ENCODE measurements around the gene DDX52.
"Not testable (repeated sequence)": the region's sequence is repeated elsewhere in the genome, so short reads cannot be mapped to it uniquely, and the experiment has no call there.

The DDX52 gene

DNA sequence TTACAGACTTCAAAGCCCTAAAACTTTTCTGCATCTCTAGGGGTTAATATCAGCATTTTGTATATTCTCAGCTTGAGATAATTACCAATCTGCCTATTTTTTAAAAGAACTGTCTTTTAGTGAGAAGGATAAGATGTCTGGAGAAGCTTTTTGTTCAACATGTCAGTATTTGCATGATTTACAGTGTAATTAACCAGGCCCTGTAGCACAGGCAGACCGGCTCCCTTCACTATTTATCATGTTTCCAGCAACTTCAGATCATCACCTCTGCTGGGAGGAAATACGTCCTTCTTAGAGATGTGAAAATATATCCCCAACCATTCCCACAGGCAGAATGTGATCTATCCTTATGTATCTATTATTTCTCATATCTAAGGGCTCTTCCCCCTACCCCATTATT is 8.6 kb upstream of the DDX52 start:
- in situ Hi-C loops (cut with HindIII; ENCODE audit: low sequenced_read_pairs) = no loop called here

DNA sequence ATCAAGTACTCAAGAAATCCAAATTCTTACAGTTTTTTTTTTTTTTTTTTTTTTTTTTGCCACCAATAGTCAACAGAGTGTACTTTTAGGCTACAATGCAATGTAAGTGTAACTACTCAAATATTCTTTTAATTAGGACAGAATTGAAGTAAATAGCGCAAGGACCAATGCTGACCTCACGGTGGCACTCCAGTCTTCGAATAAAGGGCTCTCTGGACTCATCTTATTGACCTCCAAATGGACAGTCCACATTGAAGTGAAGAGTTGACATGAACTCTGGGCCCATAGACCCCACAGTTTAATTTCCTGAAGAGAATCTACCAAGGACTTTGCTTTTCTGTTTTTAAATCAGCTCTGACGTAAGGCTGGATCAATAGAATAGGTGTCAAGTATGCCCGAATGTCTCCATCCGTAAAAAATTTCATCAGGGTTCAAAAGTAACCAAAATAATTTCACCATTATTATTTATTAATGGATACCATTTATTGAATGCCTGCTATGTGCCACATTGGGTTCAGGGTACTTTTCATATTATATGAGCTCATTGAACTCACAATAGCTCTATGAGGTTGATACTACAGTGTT is 7.3 kb upstream of the DDX52 start:
- in situ Hi-C loops (cut with HindIII; ENCODE audit: low sequenced_read_pairs) = no loop called here

DNA sequence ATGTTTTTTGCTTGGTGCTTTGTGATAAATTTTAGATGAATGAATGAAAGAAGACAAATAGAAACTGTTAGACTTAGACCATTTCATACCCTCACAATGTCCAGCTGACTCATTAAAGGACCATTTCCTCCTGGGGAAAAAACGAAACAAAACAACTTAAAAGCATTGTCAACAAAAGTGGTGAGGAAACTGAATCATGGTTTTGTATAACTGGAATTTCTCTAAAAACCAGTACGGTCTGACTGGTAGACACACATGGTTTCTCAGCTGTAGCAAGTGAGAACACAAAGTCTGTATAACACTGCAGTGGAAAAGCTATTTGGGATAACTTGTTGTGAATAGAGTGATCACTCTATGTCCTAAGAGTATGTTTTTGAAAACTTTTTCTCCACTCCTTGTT is 5.3 kb upstream of the DDX52 start:
- in situ Hi-C loops (cut with HindIII; ENCODE audit: low sequenced_read_pairs) = no loop called here

DNA sequence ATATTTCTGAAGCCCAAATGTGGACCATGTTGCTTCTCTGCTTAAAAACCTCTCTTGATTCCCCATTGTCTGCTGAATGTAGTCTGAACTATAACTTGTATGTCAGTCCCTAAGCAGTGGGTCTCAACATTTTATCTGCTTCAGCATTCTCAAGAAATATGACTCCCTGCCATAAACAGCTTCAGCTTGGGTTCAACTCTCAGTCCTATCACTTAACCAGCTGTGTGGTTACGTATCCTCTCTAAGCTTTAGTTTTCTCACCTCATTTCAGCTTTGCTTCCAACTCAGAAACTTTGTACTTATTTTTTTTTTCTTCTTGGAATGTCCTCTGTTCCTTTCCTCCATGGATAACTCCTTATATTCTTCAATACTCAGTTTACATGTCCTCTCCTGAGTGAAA is 4.6 kb upstream of the DDX52 start:
- in situ Hi-C loops (cut with HindIII; ENCODE audit: low sequenced_read_pairs) = no loop called here

DNA sequence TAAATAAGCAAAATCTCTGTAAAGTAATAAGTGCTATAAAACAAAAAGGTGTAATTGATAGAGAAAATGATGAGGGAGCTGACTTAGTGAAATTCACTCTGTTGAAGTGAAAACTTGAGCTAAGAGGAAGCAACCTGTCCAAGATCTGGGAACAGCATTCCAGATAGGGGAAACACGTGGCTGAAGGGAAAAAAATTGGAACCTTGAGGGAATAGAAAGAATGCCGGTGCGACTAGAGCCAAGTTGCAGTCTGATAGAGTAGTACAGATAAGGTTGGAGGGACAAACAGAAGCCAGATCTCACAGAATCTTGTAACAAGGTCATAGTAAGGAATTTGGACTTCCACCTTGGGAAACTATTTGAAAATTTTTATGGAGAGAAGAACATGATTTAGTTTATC is 623 bp upstream of the DDX52 start:
- in situ Hi-C loops (cut with HindIII; ENCODE audit: low sequenced_read_pairs) = no loop called here

DNA sequence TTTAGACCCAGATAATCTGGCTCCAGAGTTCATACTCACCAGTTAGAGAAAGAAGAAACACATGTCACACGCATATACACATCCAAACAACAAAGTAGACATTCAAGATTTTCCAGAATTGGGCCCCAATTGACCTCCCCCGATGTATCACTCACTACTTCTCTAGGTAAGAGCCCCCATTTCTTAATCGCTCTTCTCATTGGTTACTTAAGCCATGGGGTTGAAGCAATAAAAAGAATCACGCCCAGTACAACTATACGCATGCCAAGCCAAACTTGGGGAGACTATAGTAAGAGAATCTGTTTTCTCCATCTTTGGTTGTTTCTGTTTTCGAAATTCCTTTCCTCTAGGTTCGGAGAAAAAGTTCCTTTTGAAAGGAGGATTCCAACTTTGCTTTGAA is 565 bp downstream of the DDX52 start:
- in situ Hi-C loops (cut with HindIII; ENCODE audit: low sequenced_read_pairs) = no loop called here

DNA sequence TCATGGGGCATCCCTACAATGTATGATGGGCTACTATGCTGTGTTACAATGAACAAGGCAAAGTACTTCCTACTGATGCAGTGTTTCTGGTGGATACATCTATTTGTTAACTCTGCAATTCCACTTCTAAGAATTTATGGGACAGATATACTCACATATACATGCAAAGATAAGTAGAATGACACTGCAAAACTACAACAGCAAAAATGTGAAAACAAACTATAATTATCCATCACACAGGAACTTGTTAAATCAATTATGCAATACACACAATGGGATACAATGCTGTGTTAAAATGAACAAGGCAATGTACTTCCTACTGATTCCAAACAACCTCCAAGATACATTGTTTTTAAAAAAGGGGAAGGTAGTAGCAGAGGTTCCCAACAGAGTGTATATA is 3.2 kb downstream of the DDX52 start:
- in situ Hi-C loops (cut with HindIII; ENCODE audit: low sequenced_read_pairs) = no loop called here

DNA sequence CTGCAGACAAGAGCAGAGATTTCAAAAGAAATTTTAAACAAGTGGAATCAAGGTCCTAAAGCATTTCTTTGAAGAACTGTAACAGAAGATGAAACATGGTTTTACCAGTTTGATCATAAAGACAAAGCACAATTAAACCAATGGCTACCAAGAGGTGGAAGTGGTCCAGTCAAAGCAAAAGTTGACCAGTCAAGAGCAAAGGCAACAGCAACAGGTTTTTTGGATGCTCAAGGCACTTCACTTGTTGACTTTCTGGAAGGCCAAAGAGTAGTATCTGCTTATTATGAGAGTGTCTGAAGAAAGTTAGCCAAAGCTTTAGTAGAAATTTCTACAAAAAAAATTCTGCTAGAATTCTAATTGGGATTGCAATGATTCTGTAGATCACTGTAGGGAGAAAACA is 5.3 kb downstream of the DDX52 start:
- in situ Hi-C loops (cut with HindIII; ENCODE audit: low sequenced_read_pairs) = no loop called here

DNA sequence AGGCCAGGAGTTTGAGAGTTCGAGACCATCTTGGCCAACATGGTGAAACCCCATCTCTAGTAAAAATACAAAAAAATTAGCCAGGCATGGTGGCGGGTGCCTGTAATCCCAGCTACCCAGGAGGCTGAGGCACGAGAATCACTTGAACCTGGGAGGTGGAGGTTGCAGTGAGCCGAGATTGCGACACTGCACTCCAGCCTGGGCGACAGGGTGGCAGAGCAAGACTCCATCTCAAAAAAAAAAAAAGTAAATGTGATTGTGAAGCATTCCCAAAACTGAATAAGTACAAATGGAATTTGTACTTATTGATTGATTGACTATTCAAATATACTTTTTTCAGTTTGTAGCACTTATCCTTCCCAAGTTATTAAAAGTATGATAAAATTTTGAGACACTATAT is 26.8 kb downstream of the DDX52 start:
- in situ Hi-C loops (cut with HindIII; ENCODE audit: low sequenced_read_pairs) = not testable (repeated sequence)

DNA sequence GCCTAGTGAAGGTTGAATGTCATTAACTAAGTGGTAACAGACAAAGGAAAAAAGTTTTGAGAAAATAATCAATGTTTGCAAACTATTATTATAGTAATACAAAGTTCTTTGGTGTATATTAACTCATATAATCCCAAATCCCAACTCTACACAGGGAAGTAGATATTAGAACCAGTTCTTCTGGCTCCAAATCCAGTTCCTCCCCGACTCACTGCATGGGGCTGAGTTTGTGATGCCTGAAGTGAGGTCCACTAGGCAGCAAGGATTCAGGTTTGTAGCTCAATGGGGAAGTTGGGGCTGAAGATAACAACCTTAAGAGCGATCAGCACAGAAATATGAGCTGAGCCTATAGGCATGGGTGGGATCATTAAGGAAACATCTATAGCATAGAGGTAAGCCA is 28.4 kb downstream of the DDX52 start:
- in situ Hi-C loops (cut with HindIII; ENCODE audit: low sequenced_read_pairs) = no loop called here

DNA sequence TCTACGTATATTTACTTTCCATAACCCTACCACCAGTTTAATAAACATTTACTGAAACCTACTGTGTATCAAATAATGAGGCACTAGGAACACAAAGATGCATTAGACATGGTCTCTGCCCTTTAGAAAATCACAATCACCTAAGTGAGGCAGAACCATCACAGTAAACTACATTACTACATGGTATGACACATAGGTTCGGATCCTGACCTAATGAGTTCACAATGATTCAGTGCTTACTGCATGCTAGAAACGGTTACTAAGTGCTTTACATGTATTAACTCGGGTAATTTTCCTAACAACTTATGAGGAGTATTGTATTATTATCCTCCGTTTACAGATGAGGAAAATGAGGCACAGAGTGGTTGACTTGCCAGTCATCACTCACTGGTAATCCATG is 28.9 kb downstream of the DDX52 start:
- in situ Hi-C loops (cut with HindIII; ENCODE audit: low sequenced_read_pairs) = no loop called here

DNA sequence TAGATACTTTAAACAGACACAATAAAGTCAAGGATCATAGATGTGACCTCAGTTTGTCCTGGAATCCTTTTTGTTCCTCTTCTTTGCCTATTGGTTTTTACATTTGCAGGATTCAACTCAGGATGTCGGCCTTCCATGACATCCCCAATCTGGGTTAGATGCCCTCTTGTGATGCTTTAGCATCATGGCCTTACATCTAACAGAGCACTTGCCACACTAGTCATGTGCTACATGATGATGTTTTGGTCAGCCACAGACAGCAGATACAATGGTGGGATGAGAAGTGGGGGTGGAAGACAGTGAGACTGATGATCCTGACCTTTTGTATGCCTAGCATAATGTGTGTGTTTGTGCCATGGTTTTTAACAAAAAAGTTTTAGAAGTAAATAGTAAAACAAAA is 32.3 kb downstream of the DDX52 start:
- in situ Hi-C loops (cut with HindIII; ENCODE audit: low sequenced_read_pairs) = no loop called here

DNA sequence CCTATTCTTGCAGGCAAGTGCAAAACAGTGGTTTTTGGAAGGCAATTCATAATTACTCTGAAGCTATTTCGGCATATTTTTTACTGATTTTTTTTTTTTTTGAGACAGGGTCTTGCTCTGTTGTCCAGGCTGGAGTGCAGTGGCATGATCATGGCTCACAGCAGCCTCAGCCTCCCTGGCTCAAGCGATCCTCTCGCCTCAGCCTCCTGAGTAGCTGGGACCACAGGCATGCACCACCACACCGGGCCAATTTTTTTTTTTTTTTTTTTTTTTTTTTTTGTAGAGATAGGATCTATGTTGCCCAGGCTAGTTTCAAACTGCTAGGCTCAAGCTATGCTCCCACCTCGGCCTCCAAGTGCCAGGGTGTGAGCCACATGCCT is 33.2 kb downstream of the DDX52 start:
- in situ Hi-C loops (cut with HindIII; ENCODE audit: low sequenced_read_pairs) = not testable (repeated sequence)

DNA sequence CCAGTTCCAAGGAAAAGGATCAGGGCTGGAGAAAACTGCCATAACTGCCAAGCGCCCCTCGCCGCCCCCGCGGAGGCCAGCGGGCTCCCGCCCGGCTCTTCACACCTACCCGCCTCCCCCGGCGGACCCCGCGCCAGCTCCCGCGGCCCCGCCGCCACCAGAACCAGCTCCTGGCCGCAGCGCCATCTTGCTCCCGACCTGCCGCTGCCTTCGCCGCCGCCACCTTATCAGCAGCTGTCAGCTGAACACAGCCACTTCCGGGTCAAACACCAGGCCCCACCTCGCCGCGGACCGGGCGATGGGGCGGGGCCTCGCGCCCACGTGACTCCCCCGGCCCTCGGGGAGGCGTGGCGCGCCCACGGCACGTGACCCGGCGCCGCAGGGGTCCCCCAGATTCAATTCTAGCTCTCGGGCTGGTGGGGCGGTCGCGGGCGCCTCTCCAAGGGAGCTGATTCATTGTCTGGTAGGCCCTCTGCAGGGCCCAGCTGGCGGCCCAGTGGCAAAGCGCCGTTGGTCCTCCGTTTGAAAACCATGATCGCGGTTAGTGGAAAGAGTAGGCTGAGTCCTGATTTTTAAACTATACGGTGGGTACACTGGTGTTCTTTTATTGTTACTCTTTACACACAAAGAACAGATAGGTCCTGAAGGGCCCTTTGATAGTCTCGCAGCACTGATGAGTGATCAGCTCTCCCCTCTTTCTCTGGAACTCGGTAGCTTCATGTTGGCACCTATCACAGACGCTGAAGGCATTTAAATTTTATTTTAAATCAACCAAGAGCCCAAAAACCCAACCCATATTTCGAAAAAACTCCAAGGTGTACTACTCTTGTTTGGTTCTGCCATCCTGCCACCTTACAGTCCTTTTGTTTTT is 33.8 kb downstream of the DDX52 start, which contains the start of gene SYNRG:
SYNRG (minus strand) TSS at position 249 of the 871 bp plus-strand sequence; CDS start at position 186, 63 bp downstream.
- in situ Hi-C loops (cut with HindIII; ENCODE audit: low sequenced_read_pairs) = no loop called here

DNA sequence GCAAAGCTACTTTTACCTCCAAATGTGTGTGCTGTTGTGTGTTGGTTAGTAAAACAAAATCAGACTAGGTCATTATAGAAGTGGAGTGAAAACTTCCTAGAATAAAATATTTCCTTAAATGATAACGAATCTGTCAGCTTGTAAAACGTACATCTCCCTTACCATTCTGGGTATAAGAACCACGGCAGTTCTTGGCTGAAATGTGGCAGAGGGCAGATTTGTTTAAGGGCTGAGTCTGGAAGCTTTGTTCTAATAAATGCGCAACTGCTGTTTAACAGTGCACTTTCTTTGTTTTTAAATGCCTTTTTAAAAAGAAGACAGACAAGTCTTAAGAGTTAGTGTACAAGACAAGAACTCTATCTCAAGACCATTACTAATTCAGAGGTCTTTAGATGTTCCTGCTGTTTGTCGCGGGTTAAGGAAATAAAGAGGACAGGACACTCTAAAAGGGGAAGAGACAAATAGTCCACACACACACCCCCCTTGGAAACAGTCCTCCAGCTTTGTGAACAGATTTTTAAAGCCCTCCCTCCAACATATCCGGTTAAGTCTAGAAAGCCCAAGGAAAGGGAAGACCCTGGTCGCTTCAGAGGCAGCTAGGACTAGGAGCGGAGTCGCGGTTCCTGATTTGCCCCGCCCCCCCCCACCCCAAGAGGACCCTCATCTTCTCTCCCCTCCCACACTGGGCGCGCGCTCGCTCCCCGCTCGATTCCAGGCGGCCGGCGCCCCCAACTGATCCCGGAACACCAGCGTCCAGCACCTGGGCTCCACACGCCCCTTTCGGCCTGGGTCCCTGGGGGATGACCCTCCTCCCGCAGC is 34.7 kb downstream of the DDX52 start:
- in situ Hi-C loops (cut with HindIII; ENCODE audit: low sequenced_read_pairs) = no loop called here

DNA sequence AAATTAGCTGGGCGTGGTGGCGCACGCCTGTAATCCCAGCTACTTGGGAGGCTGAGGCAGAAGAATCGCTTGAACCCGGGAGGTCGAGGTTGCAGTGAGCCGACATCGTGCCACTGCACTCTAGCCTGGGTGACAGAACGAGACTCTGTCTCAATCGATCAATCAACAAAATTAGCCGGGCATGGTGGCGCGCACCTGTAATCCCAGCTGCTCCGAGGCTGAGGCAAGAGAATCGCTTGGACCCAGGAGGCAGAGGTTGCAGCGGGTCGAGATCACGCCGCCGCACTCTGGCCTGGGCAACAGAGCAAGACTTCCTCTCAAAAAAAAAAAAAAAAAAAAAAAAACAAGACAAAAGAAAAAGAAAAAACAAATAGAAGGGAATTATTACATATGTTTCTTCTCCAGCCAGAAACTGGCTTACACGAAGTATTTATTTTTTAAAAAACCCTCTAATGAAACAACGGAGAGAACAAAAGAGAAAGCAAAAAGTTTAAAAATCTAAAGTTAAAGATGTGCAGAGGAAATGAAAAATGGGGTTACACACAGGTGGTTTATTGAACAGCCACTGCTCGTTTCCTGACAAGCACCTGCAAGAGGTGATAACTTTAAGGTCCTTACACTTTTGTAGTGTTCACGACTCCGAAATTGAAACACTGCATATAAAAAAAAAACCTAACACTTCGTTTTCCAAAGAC is 35.5 kb downstream of the DDX52 start:
- in situ Hi-C loops (cut with HindIII; ENCODE audit: low sequenced_read_pairs) = no loop called here

DNA sequence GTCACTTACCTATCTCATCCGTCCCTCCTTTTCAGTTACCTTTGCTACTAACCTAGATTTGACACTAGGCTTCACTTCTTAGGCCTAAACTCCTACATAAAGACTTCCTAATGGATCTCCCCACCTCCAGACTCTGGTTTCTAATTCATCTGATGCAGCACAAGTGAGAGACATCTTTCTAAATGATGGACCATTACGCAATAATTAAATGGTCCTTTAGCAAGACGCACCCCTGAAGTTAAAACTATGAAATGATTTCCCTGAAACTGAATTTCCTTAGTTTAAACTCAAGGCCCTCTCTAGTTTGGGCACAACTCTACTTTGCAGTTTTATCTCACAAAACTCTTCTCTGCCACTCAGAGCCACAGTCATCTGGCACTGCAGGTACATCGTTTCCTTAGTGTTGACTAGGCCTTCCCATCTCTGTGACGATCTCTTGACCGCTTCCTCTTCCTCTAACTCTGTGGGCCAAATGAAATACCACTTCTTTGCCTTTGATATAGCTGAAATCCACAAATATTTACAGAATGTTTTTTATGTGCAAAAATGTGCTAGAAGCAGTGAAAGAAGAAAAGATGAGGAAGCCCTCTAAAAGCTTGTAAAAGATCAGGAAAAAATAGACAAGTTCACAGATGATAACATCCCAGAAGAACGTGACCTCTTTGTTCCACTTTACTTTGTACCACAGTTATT is 37.3 kb downstream of the DDX52 start:
- in situ Hi-C loops (cut with HindIII; ENCODE audit: low sequenced_read_pairs) = no loop called here

DNA sequence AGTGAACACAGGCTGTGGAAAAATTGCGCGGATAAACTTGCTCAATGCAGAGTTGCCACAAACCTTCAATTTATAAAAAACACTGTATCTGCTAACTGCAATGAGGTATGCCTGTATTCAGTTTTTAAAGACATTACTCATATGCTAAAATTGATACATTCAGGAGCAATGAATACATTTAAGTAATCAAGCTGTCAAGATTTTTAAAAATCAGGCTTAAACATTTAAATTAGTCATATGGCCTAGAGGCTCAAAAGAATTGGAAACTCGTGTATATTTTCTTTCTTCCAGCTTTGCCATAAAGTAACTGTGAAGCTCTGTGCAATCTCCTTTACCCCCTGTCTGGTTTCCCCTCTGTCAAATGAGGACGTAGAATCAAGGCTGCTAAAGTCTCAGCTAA is 38.2 kb downstream of the DDX52 start:
- in situ Hi-C loops (cut with HindIII; ENCODE audit: low sequenced_read_pairs) = no loop called here

DNA sequence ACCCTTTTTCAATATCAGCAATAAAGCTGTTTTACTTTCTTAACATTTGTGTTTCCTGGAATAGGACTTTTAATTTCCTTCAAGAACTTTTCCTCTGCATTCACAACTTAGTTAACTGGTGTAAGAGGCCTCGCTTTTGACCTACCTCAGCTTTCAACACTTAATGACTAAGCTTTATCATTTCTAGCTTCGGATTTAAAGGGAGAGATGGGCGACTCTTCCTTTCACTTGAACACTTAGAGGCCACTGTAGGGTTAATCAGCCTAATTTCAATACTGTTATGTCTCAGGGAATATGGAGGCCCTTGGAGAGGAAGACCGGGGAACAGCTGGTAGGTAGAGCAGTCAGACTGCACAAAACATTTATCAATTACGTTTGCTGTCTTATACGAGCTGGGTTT is 38.7 kb downstream of the DDX52 start:
- in situ Hi-C loops (cut with HindIII; ENCODE audit: low sequenced_read_pairs) = no loop called here

DNA sequence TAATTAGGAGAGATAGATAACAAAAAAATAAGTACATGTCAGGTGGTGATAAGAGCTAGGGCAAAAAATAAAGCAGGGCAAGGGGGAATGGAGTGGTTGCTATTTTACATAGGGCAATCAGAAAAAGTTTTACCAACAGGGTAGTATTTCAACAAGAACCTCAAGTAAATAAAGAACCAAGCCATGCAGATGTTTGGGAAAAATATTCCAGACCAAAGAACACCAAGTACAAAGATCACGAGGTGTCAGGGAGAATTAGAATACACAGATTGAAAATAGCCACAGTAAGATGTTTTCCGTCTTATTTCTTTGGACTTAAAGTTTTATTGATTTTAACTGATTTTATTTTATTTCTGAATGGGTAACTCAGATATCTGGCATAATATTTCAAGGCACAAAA is 45.1 kb downstream of the DDX52 start:
- in situ Hi-C loops (cut with HindIII; ENCODE audit: low sequenced_read_pairs) = no loop called here

DNA sequence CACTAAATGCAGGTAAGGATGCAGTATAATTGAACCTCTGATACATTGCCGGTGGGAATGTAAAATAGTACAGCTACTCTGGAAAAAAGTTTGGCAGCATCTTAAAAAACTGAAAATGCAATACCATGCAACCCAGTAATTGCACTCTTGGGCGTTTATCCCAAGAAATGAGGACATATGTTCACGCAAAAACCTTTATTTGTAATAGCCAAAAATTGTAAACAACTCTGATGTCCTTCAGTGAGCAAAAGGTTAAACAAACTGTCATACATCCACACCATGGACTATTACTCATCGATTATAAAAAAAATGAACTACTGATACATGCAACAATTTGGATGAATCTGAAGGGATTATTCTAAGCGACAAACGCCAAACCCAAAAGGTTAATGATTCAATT is 51.0 kb downstream of the DDX52 start:
- in situ Hi-C loops (cut with HindIII; ENCODE audit: low sequenced_read_pairs) = no loop called here
